H9 (cell line): Measurements from ENCODE around the gene STK32B. TPM values are rescaled to one million over a fixed set of nuclear protein-coding genes. Genes with fewer than 3 reads are reported as not detected.

Experiments used
- DNase-seq: peaks from one replicate; pipeline ENCODE4 v3.0.0-alpha.2; 2017
- H2AFZ ChIP-seq: one replicate; pipeline ENCODE4 v1.6.1; 2013; ENCODE audit warnings: mild to moderate bottlenecking, low read length, control low read depth, moderate library complexity
- H2AK5ac ChIP-seq: 2 replicates; pipeline ENCODE4 v1.6.1; 2013; ENCODE audit warnings: low read length, control low read depth, mixed read lengths; ENCODE audit not compliant: insufficient read length
- H2BK120ac ChIP-seq: one replicate; pipeline ENCODE4 v1.6.1; 2013; ENCODE audit warnings: low read depth, mild to moderate bottlenecking, low read length, control low read depth, inconsistent platforms; ENCODE audit not compliant: poor library complexity, severe bottlenecking
- H2BK12ac ChIP-seq: 2 replicates; pipeline ENCODE4 v1.6.1; 2013; ENCODE audit warnings: low read length, control low read depth, mixed read lengths, low read depth; ENCODE audit not compliant: insufficient read length
- H2BK15ac ChIP-seq: 2 replicates; pipeline ENCODE4 v1.6.1; 2013; ENCODE audit warnings: low read depth, low read length, control low read depth
- H2BK20ac ChIP-seq: one replicate; pipeline ENCODE4 v1.6.1; 2013; ENCODE audit warnings: low read depth, mild to moderate bottlenecking, low read length, control low read depth, inconsistent platforms; ENCODE audit not compliant: poor library complexity, severe bottlenecking
- H2BK5ac ChIP-seq: 2 replicates; pipeline ENCODE4 v1.6.1; 2013; ENCODE audit warnings: low read length, control low read depth, mixed read lengths; ENCODE audit not compliant: insufficient read length
- H3K14ac ChIP-seq: 2 replicates; pipeline ENCODE4 v1.6.1; 2013; ENCODE audit warnings: low read length, control low read depth; ENCODE audit not compliant: insufficient read depth
- H3K18ac ChIP-seq: 2 replicates; pipeline ENCODE4 v1.6.1; 2013; ENCODE audit warnings: low read depth, mild to moderate bottlenecking, mixed read lengths, low read length, control low read depth; ENCODE audit not compliant: insufficient read length
- H3K23ac ChIP-seq: 2 replicates; pipeline ENCODE4 v1.6.1; 2013; ENCODE audit warnings: low read length, control low read depth, mixed read lengths, low read depth; ENCODE audit not compliant: insufficient read length
- H3K23me2 ChIP-seq: 2 replicates; pipeline ENCODE4 v1.6.1; 2013; ENCODE audit warnings: low read depth, mild to moderate bottlenecking, mixed read lengths, low read length, control low read depth; ENCODE audit not compliant: insufficient read length, poor library complexity, severe bottlenecking
- H3K27ac ChIP-seq: 2 replicates; pipeline ENCODE4 v1.5.1; 2013; ENCODE audit warnings: low read length, control low read depth, mixed read lengths, low read depth; ENCODE audit not compliant: insufficient read length
- H3K27me3 ChIP-seq: 2 replicates; pipeline ENCODE4 v1.6.1; 2013; ENCODE audit warnings: low read length, control low read depth, inconsistent platforms; ENCODE audit not compliant: insufficient read depth
- H3K4ac ChIP-seq: 2 replicates; pipeline ENCODE4 v1.6.1; 2013; ENCODE audit warnings: low read depth, mild to moderate bottlenecking, control low read depth, inconsistent platforms, low read length, moderate library complexity
- H3K4me1 ChIP-seq: 2 replicates; pipeline ENCODE4 v1.6.1; 2013; ENCODE audit warnings: low read length, control low read depth, inconsistent platforms; ENCODE audit not compliant: insufficient read depth
- H3K4me2 ChIP-seq: 2 replicates; pipeline ENCODE4 v1.6.1; 2013; ENCODE audit warnings: low read length, control low read depth, mixed read lengths; ENCODE audit not compliant: insufficient read length, insufficient read depth
- H3K56ac ChIP-seq: 2 replicates; pipeline ENCODE4 v1.6.1; 2013; ENCODE audit warnings: low read depth, mild to moderate bottlenecking, mixed read lengths, low read length, control low read depth; ENCODE audit not compliant: insufficient read length
- H3K79me1 ChIP-seq: 2 replicates; pipeline ENCODE4 v1.6.1; 2013; ENCODE audit warnings: low read depth, mild to moderate bottlenecking, moderate library complexity, low read length, control low read depth, inconsistent platforms; ENCODE audit not compliant: insufficient read depth, poor library complexity, severe bottlenecking
- H3K79me2 ChIP-seq: 2 replicates; pipeline ENCODE4 v1.6.1; 2013; ENCODE audit warnings: low read length, control low read depth, inconsistent platforms; ENCODE audit not compliant: insufficient read depth
- H3K9ac ChIP-seq: 2 replicates; pipeline ENCODE4 v1.6.1; 2013; ENCODE audit warnings: low read length, control low read depth, mixed read lengths; ENCODE audit not compliant: insufficient read length; ENCODE audit errors: extremely low read depth
- H3K9me3 ChIP-seq: one replicate; pipeline ENCODE4 v1.6.1; 2013; ENCODE audit warnings: low read depth, low read length, inconsistent platforms; ENCODE audit not compliant: control insufficient read depth
- H3T11ph ChIP-seq: one replicate; pipeline ENCODE4 v1.6.1; 2013; ENCODE audit warnings: mild to moderate bottlenecking, low read length, control low read depth, inconsistent platforms
- H4K20me1 ChIP-seq: one replicate; pipeline ENCODE4 v1.6.1; 2013; ENCODE audit not compliant: control insufficient read depth, insufficient read length, insufficient read depth
- H4K5ac ChIP-seq: 2 replicates; pipeline ENCODE4 v1.6.1; 2013; ENCODE audit warnings: low read depth, mild to moderate bottlenecking, mixed read lengths, low read length, control low read depth; ENCODE audit not compliant: insufficient read length
- H4K8ac ChIP-seq: replicated peaks from 2 replicates; pipeline ENCODE4 v1.6.1; 2013; ENCODE audit warnings: low read length, control low read depth, mixed read lengths, low read depth; ENCODE audit not compliant: insufficient read length
- H4K91ac ChIP-seq: 2 replicates; pipeline ENCODE4 v1.6.1; 2013; ENCODE audit warnings: low read depth, mild to moderate bottlenecking, moderate library complexity, mixed read lengths, low read length, control low read depth; ENCODE audit not compliant: insufficient read length
- H3K27ac Mint-ChIP-seq, 3 experiments: 2 replicates in 2 of 3; 3 replicates in 1 of 3; pipeline ENCODE4 v1.8.0; 2020 to 2021; ENCODE audit warnings: mixed read lengths in 3 of 3, mild to moderate bottlenecking in 1 of 3, moderate library complexity in 1 of 3
- H3K27me3 Mint-ChIP-seq: 2 replicates; pipeline ENCODE4 v1.8.0; 2021; ENCODE audit warnings: low read depth, mild to moderate bottlenecking, moderate library complexity, mixed read lengths
- H3K36me3 Mint-ChIP-seq, 3 experiments: 2 replicates in 2 of 3; 3 replicates in 1 of 3; pipeline ENCODE4 v1.8.0; 2020 to 2021; ENCODE audit warnings: low read depth in 3 of 3, mixed read lengths in 3 of 3; ENCODE audit not compliant: insufficient read depth in 1 of 3
- H3K4me1 Mint-ChIP-seq, 2 experiments: 2 replicates each; pipeline ENCODE4 v1.8.0; 2020; ENCODE audit warnings: mixed read lengths in 2 of 2
- H3K4me3 Mint-ChIP-seq, 2 experiments: 2 replicates in 1 of 2; 3 replicates in 1 of 2; pipeline ENCODE4 v1.8.0; 2020 to 2021; ENCODE audit warnings: mild to moderate bottlenecking in 2 of 2, mixed read lengths in 2 of 2, moderate library complexity in 1 of 2
- H3K9me3 Mint-ChIP-seq, 2 experiments: 2 replicates in 1 of 2; 3 replicates in 1 of 2; pipeline ENCODE4 v1.8.0; 2020; ENCODE audit warnings: mild to moderate bottlenecking in 2 of 2, mixed read lengths in 2 of 2, moderate library complexity in 1 of 2
- WGBS: extraction: QIAGEN DNeasy Blood & Tissue Kit; methylation state at CpG from one replicate; pipeline ENCODE4 v1.1.7; 2013; ENCODE audit warnings: missing lambda C conversion rate, low lambda C conversion rate, mixed read lengths; ENCODE audit not compliant: insufficient read length; ENCODE audit errors: extremely low coverage; 5-methylcytosine and 5-hydroxymethylcytosine counted together
- total RNA-seq: library from RNA; stranded (reverse); gene quantifications from 2 replicates; pipeline ENCODE4 v1.2.1, GENCODE V29; 2021
- TF ChIP-seq, protein P1 (sequence below): fragments of 200-600 bp; sonication (generic); conservative IDR thresholded peaks from 3 replicates; pipeline ENCODE4 v1.8.0; 2021; ENCODE audit warnings: antibody characterized with exemption, mild to moderate bottlenecking

Gene STK32B
- total RNA-seq, 1 experiment from 2014 or later = 1.0 TPM

DNA sequence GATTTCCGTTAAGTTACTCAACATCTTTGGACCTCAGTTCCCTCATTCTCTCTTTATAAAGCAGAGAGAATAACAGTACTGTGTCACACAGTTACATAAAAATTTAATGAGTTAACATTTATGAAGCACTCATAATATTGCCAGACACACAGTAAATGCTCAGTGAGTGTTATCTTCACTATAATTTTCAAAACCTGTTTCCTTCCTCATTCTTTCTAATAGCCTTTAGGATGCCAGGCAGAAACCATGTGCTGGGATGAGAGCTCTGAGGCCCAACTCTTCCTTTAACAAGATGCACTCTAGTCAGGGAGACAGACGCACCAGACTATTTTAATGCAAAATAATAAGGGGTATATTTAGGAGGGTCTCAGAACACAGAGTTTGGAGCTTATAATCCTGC lies 208.2 kb downstream of the STK32B start:
- Histone ChIP-seq H3K4me2 (no peak overlapping the region), H3K27ac (no peak overlapping the region), H2BK20ac (no peak overlapping the region), H2AFZ (no peak overlapping the region), H3K27me3 (no peaks in the 10 kb centered on the region), H2AK5ac (no peak overlapping the region), H4K20me1 (no peaks in the 10 kb centered on the region), H3K56ac (no peak overlapping the region), H4K91ac (no peak overlapping the region), H4K8ac (no peak overlapping the region), H3K9ac (no peak overlapping the region), H3K79me1 (no peaks in the 10 kb centered on the region), H3K4me1 (no peaks in the 10 kb centered on the region), H3K4ac (no peak overlapping the region), H4K5ac (no peak overlapping the region), H2BK120ac (no peak overlapping the region), H3K79me2 (no peaks in the 10 kb centered on the region), H3K9me3 (no peaks in the 10 kb centered on the region), H2BK5ac (no peak overlapping the region), H3K14ac (no peak overlapping the region), H2BK12ac (no peak overlapping the region), H3K23me2 (no peaks in the 10 kb centered on the region), H3T11ph (no peak overlapping the region), H3K18ac (no peak overlapping the region), H3K23ac (no peak overlapping the region), H2BK15ac (no peak overlapping the region)
- Mint-ChIP-seq H3K36me3 (no peaks in the 10 kb centered on the region), H3K4me1 (no peaks in the 10 kb centered on the region), H3K27ac (no peak overlapping the region), H3K27me3 (peaks cover 12% of the 10 kb centered on the region), H3K9me3 (no peaks in the 10 kb centered on the region), H3K4me3 (no peak overlapping the region)
- TF ChIP-seq, protein P1, sequence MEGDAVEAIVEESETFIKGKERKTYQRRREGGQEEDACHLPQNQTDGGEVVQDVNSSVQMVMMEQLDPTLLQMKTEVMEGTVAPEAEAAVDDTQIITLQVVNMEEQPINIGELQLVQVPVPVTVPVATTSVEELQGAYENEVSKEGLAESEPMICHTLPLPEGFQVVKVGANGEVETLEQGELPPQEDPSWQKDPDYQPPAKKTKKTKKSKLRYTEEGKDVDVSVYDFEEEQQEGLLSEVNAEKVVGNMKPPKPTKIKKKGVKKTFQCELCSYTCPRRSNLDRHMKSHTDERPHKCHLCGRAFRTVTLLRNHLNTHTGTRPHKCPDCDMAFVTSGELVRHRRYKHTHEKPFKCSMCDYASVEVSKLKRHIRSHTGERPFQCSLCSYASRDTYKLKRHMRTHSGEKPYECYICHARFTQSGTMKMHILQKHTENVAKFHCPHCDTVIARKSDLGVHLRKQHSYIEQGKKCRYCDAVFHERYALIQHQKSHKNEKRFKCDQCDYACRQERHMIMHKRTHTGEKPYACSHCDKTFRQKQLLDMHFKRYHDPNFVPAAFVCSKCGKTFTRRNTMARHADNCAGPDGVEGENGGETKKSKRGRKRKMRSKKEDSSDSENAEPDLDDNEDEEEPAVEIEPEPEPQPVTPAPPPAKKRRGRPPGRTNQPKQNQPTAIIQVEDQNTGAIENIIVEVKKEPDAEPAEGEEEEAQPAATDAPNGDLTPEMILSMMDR = no peak
- DNase-seq = no peak
- no CpG with 5 or more reads among the region's 2 CpGs for WGBS
